Stimulated activated CD4-positive, alpha-beta T cell treated with anti-CD3 and anti-CD28 coated beads, TNF-alpha, amount 100 ng/mL, for 48 hours (primary cell): ENCODE data around the gene C14orf39.
"Not testable (repeated sequence)": the region's sequence is repeated elsewhere in the genome, so short reads cannot be mapped to it uniquely, and the experiment has no call there.

Experiments used
- DNase-seq, 3 donors: peaks; one replicate each; pipeline ENCODE4 v3.0.0-alpha.2; 2020; ENCODE audit warnings: low read depth in 3 of 3

The C14orf39 gene

DNA sequence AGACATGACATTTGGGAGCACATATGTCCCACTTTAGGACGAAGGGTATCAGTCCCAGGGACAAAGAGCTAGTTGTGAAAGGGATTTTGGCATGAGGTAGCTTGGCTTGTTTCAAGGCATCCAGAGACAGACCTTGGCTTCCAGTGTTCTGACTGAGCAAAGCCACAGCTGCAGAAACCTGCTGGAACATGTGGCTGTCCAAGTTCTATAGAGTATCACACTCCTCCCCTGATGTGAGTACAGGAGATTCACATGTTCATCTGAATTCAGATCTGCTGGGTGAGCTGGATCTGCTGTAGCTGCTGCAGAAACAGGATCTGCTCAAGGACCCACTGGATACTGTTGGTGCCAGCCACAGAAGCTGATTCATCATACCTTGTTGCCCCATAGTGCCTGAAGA, 10.1 kb upstream of the C14orf39 start:
- no peak for DNase-seq

DNA sequence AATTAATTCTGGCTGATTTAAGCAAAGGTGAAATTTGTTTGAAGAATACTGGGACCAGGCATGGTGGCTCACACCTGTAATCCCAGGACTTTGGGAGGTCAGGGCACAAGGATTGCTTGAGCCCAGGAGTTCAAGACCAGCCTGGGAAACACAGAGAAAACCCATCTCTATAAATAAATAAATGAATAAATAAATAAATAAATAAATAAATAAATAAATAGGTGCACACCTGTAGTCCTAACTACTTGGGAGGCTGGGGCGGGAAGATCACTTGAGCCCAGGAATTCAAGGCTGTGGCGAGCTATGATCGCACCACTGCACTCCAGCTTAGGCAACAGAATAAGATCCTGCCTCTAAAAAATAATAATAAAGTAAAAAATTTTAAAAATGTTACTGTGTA, 4.4 kb upstream of the C14orf39 start:
- no peak for DNase-seq

DNA sequence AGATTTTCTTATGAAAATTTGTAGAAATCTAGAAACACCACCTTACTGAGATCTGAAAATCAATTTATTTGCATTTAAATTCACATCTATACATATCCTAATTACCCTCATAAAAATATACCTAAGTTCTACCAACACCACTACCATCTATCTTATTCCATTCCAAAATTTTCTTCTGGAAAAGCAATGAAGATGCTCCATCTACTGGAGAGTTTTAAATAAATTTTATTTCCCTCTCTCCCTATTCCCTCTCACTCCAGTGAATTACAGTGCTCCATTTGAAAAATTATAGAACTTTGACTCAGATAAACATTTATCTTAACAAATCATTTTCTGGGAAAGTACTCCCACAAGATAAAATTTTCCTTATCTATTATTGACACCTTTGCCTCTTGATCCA, 2.3 kb upstream of the C14orf39 start:
- no peak for DNase-seq

DNA sequence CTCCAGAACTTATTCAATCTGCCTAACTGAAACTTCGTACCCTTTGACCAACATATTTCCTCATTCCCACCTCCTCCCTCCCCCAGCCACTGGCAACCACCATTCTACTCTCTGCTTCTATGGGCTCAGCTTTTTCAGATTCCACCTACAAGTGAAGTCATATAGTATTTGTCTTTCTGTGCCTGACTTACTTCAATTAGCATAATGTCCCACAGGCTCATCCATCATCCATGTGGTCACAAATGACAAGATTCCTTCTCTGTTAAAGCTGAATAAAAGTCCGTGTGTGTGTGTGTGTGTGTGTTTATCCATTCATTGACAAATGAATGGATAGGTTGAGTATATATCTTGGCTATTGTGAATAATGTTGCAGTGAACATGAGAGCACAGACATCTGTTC, 1.3 kb upstream of the C14orf39 start:
- DNase-seq = no peak

- no peak for DNase-seq
Measured at GRCh38 chr14:60485057-60485597, 736 bp downstream of the C14orf39 start.

DNA sequence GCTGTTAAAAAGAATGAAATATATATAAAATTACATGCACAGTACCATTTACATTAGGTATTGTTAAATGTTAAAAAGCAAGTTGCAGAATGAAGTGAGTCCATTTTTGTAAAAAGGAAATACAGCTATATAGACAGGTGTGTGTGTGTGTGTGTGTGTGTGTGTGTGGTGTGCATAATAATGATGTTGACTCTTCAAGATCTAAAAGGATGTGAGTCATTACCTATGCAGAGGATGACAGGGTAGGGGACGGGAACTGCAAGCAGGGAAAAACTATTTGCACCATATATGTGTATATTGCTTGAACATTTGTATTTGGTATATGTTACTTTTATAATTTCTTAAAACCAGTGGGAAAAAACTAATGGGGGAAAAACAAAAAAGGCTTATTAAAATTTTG, 3.1 kb downstream of the C14orf39 start:
- DNase-seq = no peak

- not testable (repeated sequence) for DNase-seq
Measured at GRCh38 chr14:60480248-60480647, 5.6 kb downstream of the C14orf39 start.

DNA sequence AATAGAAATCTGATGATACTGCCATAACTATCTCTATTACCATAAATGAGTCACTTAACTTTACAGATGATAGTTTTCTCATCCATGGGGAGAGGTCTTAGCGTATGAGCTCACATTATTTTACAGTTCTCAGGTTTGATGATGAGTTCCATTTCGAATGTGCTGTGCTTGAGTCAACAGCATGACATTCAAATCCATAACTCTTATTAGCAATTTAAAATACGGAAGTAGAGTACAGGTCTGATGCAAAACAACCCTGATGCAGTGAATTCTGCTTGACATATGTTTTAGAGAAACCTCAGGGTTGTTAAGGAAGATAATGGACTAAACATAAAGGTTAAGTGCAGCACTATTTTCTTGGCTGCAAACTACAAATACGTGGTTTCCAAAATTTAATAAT, 30.0 kb downstream of the C14orf39 start:
- no peak for DNase-seq

- no peak for DNase-seq
Measured at GRCh38 chr14:60430276-60430675, 55.6 kb downstream of the C14orf39 start.

- no peak for DNase-seq
Measured at GRCh38 chr14:60420050-60420449, 65.8 kb downstream of the C14orf39 start.

- not testable (repeated sequence) for DNase-seq
Measured at GRCh38 chr14:60397550-60397949, 88.3 kb downstream of the C14orf39 start.

GRCh38 chr14:60396718-60397343, 89.0 kb downstream of the C14orf39 start:
- DNase-seq = no peak
